HEK293T (cell line): Measurements from ENCODE around the gene CLECL1.

ENCODE experiments used
- CTCF ChIA-PET: fragments of 350-600 bp; formaldehyde crosslinking; extraction: SDS; loops from one replicate; lab custom pipeline; 2021; ENCODE audit warnings: antibody characterized with exemption, inconsistent platforms; lab: Yijun Ruan, JAX
- POLR2A ChIA-PET: fragments of 350-600 bp; formaldehyde crosslinking; extraction: SDS; loops from one replicate; lab custom pipeline; 2020; ENCODE audit warnings: antibody characterized with exemption, inconsistent platforms; lab: Yijun Ruan, JAX
- DNase-seq: peaks from one replicate; pipeline ENCODE4 v3.0.0; 2012; ENCODE audit warnings: mixed read lengths; ENCODE audit errors: extremely low spot score
- ARNT ChIP-seq: fragments of 450-650 bp; IDR thresholded peaks from 2 replicates; pipeline ENCODE4 v1.6.1; 2017; ENCODE audit warnings: mild to moderate bottlenecking
- BHLHE40 ChIP-seq: fragments of 450-650 bp; IDR thresholded peaks from 2 replicates; pipeline ENCODE4 v1.6.1; 2016; ENCODE audit warnings: mild to moderate bottlenecking, moderate library complexity, borderline replicate concordance
- CTBP1 ChIP-seq: fragments of 450-650 bp; IDR thresholded peaks from 2 replicates; pipeline ENCODE4 v1.6.1; 2016; ENCODE audit warnings: borderline replicate concordance
- ELF4 ChIP-seq: fragments of 450-650 bp; IDR thresholded peaks from 2 replicates; pipeline ENCODE4 v1.6.1; 2017; ENCODE audit warnings: antibody characterized with exemption
- FOXA1 ChIP-seq: fragments of 450-650 bp; IDR thresholded peaks from 2 replicates; pipeline ENCODE4 v1.6.1; 2016; ENCODE audit warnings: mild to moderate bottlenecking
- FOXK2 ChIP-seq: fragments of 450-650 bp; IDR thresholded peaks from 2 replicates; pipeline ENCODE4 v1.6.1; 2016; ENCODE audit warnings: mild to moderate bottlenecking
- FOXM1 ChIP-seq: fragments of 450-650 bp; IDR thresholded peaks from 2 replicates; pipeline ENCODE4 v1.6.1; 2017; ENCODE audit warnings: mild to moderate bottlenecking, borderline replicate concordance
- HDGF ChIP-seq: fragments of 450-650 bp; IDR thresholded peaks from 2 replicates; pipeline ENCODE4 v1.6.1; 2017; ENCODE audit warnings: antibody characterized with exemption, borderline replicate concordance
- L3MBTL2 ChIP-seq: fragments of 450-650 bp; conservative IDR thresholded peaks from 2 replicates; pipeline ENCODE4 v1.6.1; 2016; ENCODE audit warnings: mild to moderate bottlenecking
- LEF1 ChIP-seq: fragments of 450-650 bp; IDR thresholded peaks from 2 replicates; pipeline ENCODE4 v1.6.1; 2017; ENCODE audit warnings: mild to moderate bottlenecking, borderline replicate concordance
- NFRKB ChIP-seq: fragments of 450-650 bp; IDR thresholded peaks from 2 replicates; pipeline ENCODE4 v1.6.1; 2016; ENCODE audit warnings: mild to moderate bottlenecking, moderate library complexity
- SP1 ChIP-seq: fragments of 450-650 bp; IDR thresholded peaks from 2 replicates; pipeline ENCODE4 v1.6.1; 2017
- SUZ12 ChIP-seq: fragments of 450-650 bp; IDR thresholded peaks from 2 replicates; pipeline ENCODE4 v1.6.1; 2016; ENCODE audit warnings: mild to moderate bottlenecking
- TARDBP ChIP-seq: fragments of 450-650 bp; IDR thresholded peaks from 2 replicates; pipeline ENCODE4 v1.6.1; 2016
- ZNF384 ChIP-seq: fragments of 450-650 bp; IDR thresholded peaks from 2 replicates; pipeline ENCODE4 v1.6.1; 2016
- TF ChIP-seq, protein P1 (sequence below): fragments of 450-650 bp; IDR thresholded peaks from 2 replicates; pipeline ENCODE4 v1.6.1; 2016

The CLECL1 gene

DNA sequence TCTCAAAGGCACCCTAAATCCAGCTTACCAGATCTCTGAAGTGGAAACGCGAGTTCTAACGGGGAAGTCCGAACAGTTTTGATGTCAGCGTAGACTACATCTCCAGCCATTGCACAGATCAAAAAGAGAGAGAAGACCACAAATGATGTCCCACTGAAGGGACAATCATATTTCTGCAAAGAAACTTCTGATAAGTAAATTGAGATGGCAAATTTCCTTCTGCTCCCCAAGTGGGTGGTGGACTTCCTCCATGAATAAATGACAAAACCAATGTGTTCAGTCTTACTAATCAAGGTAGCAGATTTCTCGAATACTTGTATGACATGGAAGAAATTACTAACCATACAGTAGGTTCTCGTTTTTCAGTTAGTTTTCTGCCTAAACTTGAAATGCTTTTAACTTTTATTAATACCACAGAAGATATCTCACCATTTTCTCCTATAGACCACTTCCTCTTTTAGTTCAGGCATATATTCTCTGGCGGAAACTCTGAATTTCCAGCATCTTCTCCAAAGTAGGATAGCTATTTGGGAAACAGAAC lies at the start of gene CLECL1:
Gene CLECL1, minus strand, starts transcription at position 177 of the 541 bp plus-strand sequence.
- ChIA-PET CTCF (no interaction called here), POLR2A (no interaction called here)
- TF ChIP-seq BHLHE40: no peak
- TF ChIP-seq ZNF384: no peak
- TF ChIP-seq FOXK2: no peak
- no peak for TF ChIP-seq FOXA1
- TF ChIP-seq HDGF: no peak
- TF ChIP-seq LEF1: no peak
- no peak for TF ChIP-seq SP1
- no peak for TF ChIP-seq FOXM1
- TF ChIP-seq SUZ12: no peak
- no peak for DNase-seq

DNA sequence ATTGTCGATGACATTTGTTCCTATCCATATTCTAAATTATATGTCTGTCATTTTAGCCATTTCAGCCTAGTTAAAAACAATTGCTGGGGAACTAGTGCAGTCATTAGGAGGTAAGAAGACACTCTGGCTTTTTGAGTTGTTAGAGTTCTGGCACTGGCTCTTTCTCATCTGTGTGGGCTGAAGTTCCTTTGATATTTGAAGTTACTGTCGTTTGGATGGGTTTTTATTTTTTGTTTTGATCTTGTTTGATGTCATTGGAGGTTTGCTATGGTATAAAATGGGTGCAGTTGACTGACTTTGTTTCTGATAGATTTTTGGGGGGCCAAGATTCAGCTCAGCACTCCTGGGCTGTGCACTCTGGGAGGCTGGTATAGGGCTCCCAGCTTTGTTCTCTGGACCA lies 48.5 kb upstream of the CLECL1 start:
- CTCF ChIA-PET: no interaction called here
- TF ChIP-seq ZNF384: no peak
- TF ChIP-seq L3MBTL2: no peak
- TF ChIP-seq, protein P1, sequence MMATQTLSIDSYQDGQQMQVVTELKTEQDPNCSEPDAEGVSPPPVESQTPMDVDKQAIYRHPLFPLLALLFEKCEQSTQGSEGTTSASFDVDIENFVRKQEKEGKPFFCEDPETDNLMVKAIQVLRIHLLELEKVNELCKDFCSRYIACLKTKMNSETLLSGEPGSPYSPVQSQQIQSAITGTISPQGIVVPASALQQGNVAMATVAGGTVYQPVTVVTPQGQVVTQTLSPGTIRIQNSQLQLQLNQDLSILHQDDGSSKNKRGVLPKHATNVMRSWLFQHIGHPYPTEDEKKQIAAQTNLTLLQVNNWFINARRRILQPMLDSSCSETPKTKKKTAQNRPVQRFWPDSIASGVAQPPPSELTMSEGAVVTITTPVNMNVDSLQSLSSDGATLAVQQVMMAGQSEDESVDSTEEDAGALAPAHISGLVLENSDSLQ: no peak
- TF ChIP-seq HDGF: no peak
- TF ChIP-seq FOXK2: no peak
- TF ChIP-seq SUZ12: no peak
- TF ChIP-seq BHLHE40: no peak
- TF ChIP-seq SP1: no peak
- no peak for TF ChIP-seq ELF4
- no peak for TF ChIP-seq FOXA1
- TF ChIP-seq CTBP1: no peak
- TF ChIP-seq NFRKB: no peak
- no peak for TF ChIP-seq FOXM1
- no peak for TF ChIP-seq LEF1
- TF ChIP-seq TARDBP: no peak
- no peak for TF ChIP-seq ARNT
- DNase-seq: no peak
- POLR2A ChIA-PET: no interaction called here

DNA sequence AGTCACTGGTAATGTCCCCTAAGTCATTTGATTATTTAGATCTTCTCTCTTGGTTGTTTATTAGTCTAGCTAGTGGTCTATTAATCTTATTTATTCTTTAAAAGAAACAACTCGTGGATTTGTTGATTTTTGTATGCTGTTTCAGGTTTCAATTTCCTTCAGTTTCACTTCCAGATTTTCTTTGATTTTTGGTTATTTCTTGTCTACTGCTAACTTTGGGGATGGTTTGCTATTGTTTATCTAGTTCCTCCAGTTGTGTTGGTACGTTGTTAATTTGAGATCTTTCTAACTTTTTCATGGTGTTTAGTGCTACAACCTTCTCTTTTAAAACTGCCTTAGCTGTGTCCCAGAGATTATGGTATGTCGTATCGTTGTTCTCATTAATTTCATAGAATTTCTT lies 46.3 kb upstream of the CLECL1 start:
- CTCF ChIA-PET: no interaction called here
- POLR2A ChIA-PET: no interaction called here
- TF ChIP-seq FOXK2 (no peak), TARDBP (no peak)
- TF ChIP-seq, protein P1: no peak
- no peak for DNase-seq

DNA sequence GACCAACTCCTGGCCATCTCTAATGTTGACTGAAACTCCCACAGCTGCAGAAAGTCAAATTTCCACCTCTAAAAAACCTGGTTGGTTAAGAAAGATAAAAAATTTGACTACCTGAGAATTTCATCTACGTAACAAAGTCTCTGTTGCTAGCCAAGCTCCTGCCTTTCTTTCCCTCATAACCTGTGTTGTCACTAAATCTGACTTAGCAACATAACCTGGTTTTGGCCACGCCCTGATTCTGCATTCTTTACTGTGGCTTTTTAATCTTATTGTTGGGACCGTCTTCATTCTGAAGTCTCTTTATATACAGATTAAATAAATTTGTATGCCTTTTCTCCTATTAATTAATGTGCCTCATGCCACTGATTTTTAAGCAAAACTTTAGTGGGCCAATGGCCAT lies 43.9 kb upstream of the CLECL1 start:
- DNase-seq: no peak
- no peak for TF ChIP-seq SUZ12
- no peak for TF ChIP-seq L3MBTL2
- TF ChIP-seq FOXM1: no peak
- TF ChIP-seq ZNF384: no peak
- no peak for TF ChIP-seq ARNT
- TF ChIP-seq ELF4: no peak
- TF ChIP-seq NFRKB: no peak
- no peak for TF ChIP-seq SP1
- TF ChIP-seq, protein P1: no peak
- TF ChIP-seq FOXK2: no peak
- no peak for TF ChIP-seq TARDBP
- no peak for TF ChIP-seq LEF1
- no peak for TF ChIP-seq BHLHE40
- no peak for TF ChIP-seq CTBP1
- TF ChIP-seq HDGF: no peak
- TF ChIP-seq FOXA1: no peak
- POLR2A ChIA-PET: no interaction called here
- CTCF ChIA-PET: no interaction called here

DNA sequence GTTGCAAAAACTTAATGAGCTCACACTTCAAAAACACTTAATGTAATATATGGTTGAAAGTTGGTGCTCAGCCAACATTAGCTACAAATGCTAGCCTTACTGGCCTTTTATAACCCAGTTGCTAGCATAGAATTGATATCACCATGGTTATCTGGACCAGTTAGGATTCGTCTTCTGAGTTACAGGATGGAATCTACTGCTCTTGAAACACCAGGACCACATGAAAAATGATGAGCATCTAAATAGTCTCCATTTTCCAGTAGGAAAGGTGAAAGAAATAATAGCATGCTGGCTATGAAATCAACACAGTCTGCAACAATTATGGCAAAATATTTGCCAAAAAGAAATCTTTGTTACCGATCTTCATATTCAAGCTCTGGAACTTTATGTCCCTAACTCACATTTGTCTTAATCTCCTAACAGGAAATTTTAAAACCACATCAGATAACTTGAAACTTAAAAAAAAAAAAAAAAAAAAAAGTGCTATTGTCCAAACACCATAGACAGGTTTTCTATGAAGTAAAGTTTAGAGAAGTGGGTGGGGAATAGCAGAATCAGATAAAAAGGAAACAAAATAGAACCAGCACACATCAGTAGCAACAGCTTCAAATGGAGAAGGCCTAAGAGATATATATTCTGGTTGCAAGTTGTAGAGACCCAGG lies 40.5 kb upstream of the CLECL1 start:
- POLR2A ChIA-PET: no interaction called here
- TF ChIP-seq FOXK2 (no peak), LEF1 (no peak), SP1 (no peak), ELF4 (no peak), L3MBTL2 (no peak), BHLHE40 (no peak), TARDBP (no peak), ZNF384 (no peak), ARNT (no peak), HDGF (no peak), SUZ12 (no peak), FOXA1 (no peak)
- TF ChIP-seq, protein P1: no peak
- CTCF ChIA-PET: interaction anchor here (0.6 kb wide), 1 partner anchor 14 kb away, joined by 3 read pairs; no protein-coding TSS in a partner anchor
- no peak for DNase-seq

DNA sequence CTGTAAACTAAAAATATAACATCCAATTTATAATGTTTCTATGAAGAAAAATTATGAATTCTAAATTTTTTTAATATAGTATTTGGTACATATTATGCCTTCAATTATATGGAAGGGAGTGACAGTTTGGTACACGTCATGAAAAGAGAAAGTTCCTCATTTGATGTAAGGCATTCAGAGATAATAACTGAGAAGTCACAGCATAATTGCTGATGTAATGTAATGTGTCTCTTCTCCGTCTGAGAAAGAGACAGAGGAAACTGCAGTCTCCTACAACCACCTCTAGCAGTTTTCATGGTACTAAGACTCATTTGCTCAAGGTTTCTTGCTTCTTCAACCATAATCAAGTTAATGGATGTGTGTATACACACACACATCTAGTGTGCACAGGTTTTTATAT lies 30.1 kb upstream of the CLECL1 start:
- no peak for DNase-seq
- TF ChIP-seq, protein P1: no peak
- no peak for TF ChIP-seq FOXK2
- TF ChIP-seq SP1: no peak
- no peak for TF ChIP-seq ARNT
- TF ChIP-seq BHLHE40: no peak
- TF ChIP-seq SUZ12: no peak
- no peak for TF ChIP-seq LEF1
- no peak for TF ChIP-seq FOXM1
- no peak for TF ChIP-seq TARDBP
- TF ChIP-seq NFRKB: no peak
- TF ChIP-seq ZNF384: no peak
- no peak for TF ChIP-seq FOXA1
- TF ChIP-seq CTBP1: no peak
- TF ChIP-seq L3MBTL2: no peak
- TF ChIP-seq ELF4: no peak
- no peak for TF ChIP-seq HDGF
- ChIA-PET POLR2A (no interaction called here), CTCF (interaction anchor here (3.0 kb wide), 1 partner anchor 12 kb away, joined by 10 read pairs; no protein-coding TSS in a partner anchor)
